H9 (cell line): ENCODE results near the gene MAGEB17. TPM values are rescaled to one million over a fixed set of nuclear protein-coding genes. Genes with fewer than 3 reads are reported as not detected.

ENCODE experiments used
- DNase-seq: peaks from one replicate; pipeline ENCODE4 v3.0.0-alpha.2; 2017
- H2AFZ ChIP-seq: one replicate; pipeline ENCODE4 v1.6.1; 2013; ENCODE audit warnings: mild to moderate bottlenecking, low read length, control low read depth, moderate library complexity
- H2AK5ac ChIP-seq: 2 replicates; pipeline ENCODE4 v1.6.1; 2013; ENCODE audit warnings: low read length, control low read depth, mixed read lengths; ENCODE audit not compliant: insufficient read length
- H2BK120ac ChIP-seq: one replicate; pipeline ENCODE4 v1.6.1; 2013; ENCODE audit warnings: low read depth, mild to moderate bottlenecking, low read length, control low read depth, inconsistent platforms; ENCODE audit not compliant: poor library complexity, severe bottlenecking
- H2BK12ac ChIP-seq: 2 replicates; pipeline ENCODE4 v1.6.1; 2013; ENCODE audit warnings: low read length, control low read depth, mixed read lengths, low read depth; ENCODE audit not compliant: insufficient read length
- H2BK15ac ChIP-seq: 2 replicates; pipeline ENCODE4 v1.6.1; 2013; ENCODE audit warnings: low read depth, low read length, control low read depth
- H2BK20ac ChIP-seq: one replicate; pipeline ENCODE4 v1.6.1; 2013; ENCODE audit warnings: low read depth, mild to moderate bottlenecking, low read length, control low read depth, inconsistent platforms; ENCODE audit not compliant: poor library complexity, severe bottlenecking
- H2BK5ac ChIP-seq: 2 replicates; pipeline ENCODE4 v1.6.1; 2013; ENCODE audit warnings: low read length, control low read depth, mixed read lengths; ENCODE audit not compliant: insufficient read length
- H3K14ac ChIP-seq: 2 replicates; pipeline ENCODE4 v1.6.1; 2013; ENCODE audit warnings: low read length, control low read depth; ENCODE audit not compliant: insufficient read depth
- H3K18ac ChIP-seq: 2 replicates; pipeline ENCODE4 v1.6.1; 2013; ENCODE audit warnings: low read depth, mild to moderate bottlenecking, mixed read lengths, low read length, control low read depth; ENCODE audit not compliant: insufficient read length
- H3K23ac ChIP-seq: 2 replicates; pipeline ENCODE4 v1.6.1; 2013; ENCODE audit warnings: low read length, control low read depth, mixed read lengths, low read depth; ENCODE audit not compliant: insufficient read length
- H3K23me2 ChIP-seq: 2 replicates; pipeline ENCODE4 v1.6.1; 2013; ENCODE audit warnings: low read depth, mild to moderate bottlenecking, mixed read lengths, low read length, control low read depth; ENCODE audit not compliant: insufficient read length, poor library complexity, severe bottlenecking
- H3K27ac ChIP-seq: 2 replicates; pipeline ENCODE4 v1.5.1; 2013; ENCODE audit warnings: low read length, control low read depth, mixed read lengths, low read depth; ENCODE audit not compliant: insufficient read length
- H3K27me3 ChIP-seq: 2 replicates; pipeline ENCODE4 v1.6.1; 2013; ENCODE audit warnings: low read length, control low read depth, inconsistent platforms; ENCODE audit not compliant: insufficient read depth
- H3K4ac ChIP-seq: 2 replicates; pipeline ENCODE4 v1.6.1; 2013; ENCODE audit warnings: low read depth, mild to moderate bottlenecking, control low read depth, inconsistent platforms, low read length, moderate library complexity
- H3K4me1 ChIP-seq: 2 replicates; pipeline ENCODE4 v1.6.1; 2013; ENCODE audit warnings: low read length, control low read depth, inconsistent platforms; ENCODE audit not compliant: insufficient read depth
- H3K4me2 ChIP-seq: 2 replicates; pipeline ENCODE4 v1.6.1; 2013; ENCODE audit warnings: low read length, control low read depth, mixed read lengths; ENCODE audit not compliant: insufficient read length, insufficient read depth
- H3K56ac ChIP-seq: 2 replicates; pipeline ENCODE4 v1.6.1; 2013; ENCODE audit warnings: low read depth, mild to moderate bottlenecking, mixed read lengths, low read length, control low read depth; ENCODE audit not compliant: insufficient read length
- H3K79me1 ChIP-seq: 2 replicates; pipeline ENCODE4 v1.6.1; 2013; ENCODE audit warnings: low read depth, mild to moderate bottlenecking, moderate library complexity, low read length, control low read depth, inconsistent platforms; ENCODE audit not compliant: insufficient read depth, poor library complexity, severe bottlenecking
- H3K79me2 ChIP-seq: 2 replicates; pipeline ENCODE4 v1.6.1; 2013; ENCODE audit warnings: low read length, control low read depth, inconsistent platforms; ENCODE audit not compliant: insufficient read depth
- H3K9ac ChIP-seq: 2 replicates; pipeline ENCODE4 v1.6.1; 2013; ENCODE audit warnings: low read length, control low read depth, mixed read lengths; ENCODE audit not compliant: insufficient read length; ENCODE audit errors: extremely low read depth
- H3K9me3 ChIP-seq: one replicate; pipeline ENCODE4 v1.6.1; 2013; ENCODE audit warnings: low read depth, low read length, inconsistent platforms; ENCODE audit not compliant: control insufficient read depth
- H3T11ph ChIP-seq: one replicate; pipeline ENCODE4 v1.6.1; 2013; ENCODE audit warnings: mild to moderate bottlenecking, low read length, control low read depth, inconsistent platforms
- H4K20me1 ChIP-seq: one replicate; pipeline ENCODE4 v1.6.1; 2013; ENCODE audit not compliant: control insufficient read depth, insufficient read length, insufficient read depth
- H4K5ac ChIP-seq: 2 replicates; pipeline ENCODE4 v1.6.1; 2013; ENCODE audit warnings: low read depth, mild to moderate bottlenecking, mixed read lengths, low read length, control low read depth; ENCODE audit not compliant: insufficient read length
- H4K8ac ChIP-seq: replicated peaks from 2 replicates; pipeline ENCODE4 v1.6.1; 2013; ENCODE audit warnings: low read length, control low read depth, mixed read lengths, low read depth; ENCODE audit not compliant: insufficient read length
- H4K91ac ChIP-seq: 2 replicates; pipeline ENCODE4 v1.6.1; 2013; ENCODE audit warnings: low read depth, mild to moderate bottlenecking, moderate library complexity, mixed read lengths, low read length, control low read depth; ENCODE audit not compliant: insufficient read length
- H3K27ac Mint-ChIP-seq, 3 experiments: 2 replicates in 2 of 3; 3 replicates in 1 of 3; pipeline ENCODE4 v1.8.0; 2020 to 2021; ENCODE audit warnings: mixed read lengths in 3 of 3, mild to moderate bottlenecking in 1 of 3, moderate library complexity in 1 of 3
- H3K27me3 Mint-ChIP-seq: 2 replicates; pipeline ENCODE4 v1.8.0; 2021; ENCODE audit warnings: low read depth, mild to moderate bottlenecking, moderate library complexity, mixed read lengths
- H3K36me3 Mint-ChIP-seq, 3 experiments: 2 replicates in 2 of 3; 3 replicates in 1 of 3; pipeline ENCODE4 v1.8.0; 2020 to 2021; ENCODE audit warnings: low read depth in 3 of 3, mixed read lengths in 3 of 3; ENCODE audit not compliant: insufficient read depth in 1 of 3
- H3K4me1 Mint-ChIP-seq, 2 experiments: 2 replicates each; pipeline ENCODE4 v1.8.0; 2020; ENCODE audit warnings: mixed read lengths in 2 of 2
- H3K4me3 Mint-ChIP-seq, 2 experiments: 2 replicates in 1 of 2; 3 replicates in 1 of 2; pipeline ENCODE4 v1.8.0; 2020 to 2021; ENCODE audit warnings: mild to moderate bottlenecking in 2 of 2, mixed read lengths in 2 of 2, moderate library complexity in 1 of 2
- H3K9me3 Mint-ChIP-seq, 2 experiments: 2 replicates in 1 of 2; 3 replicates in 1 of 2; pipeline ENCODE4 v1.8.0; 2020; ENCODE audit warnings: mild to moderate bottlenecking in 2 of 2, mixed read lengths in 2 of 2, moderate library complexity in 1 of 2
- WGBS: extraction: QIAGEN DNeasy Blood & Tissue Kit; methylation state at CpG from one replicate; pipeline ENCODE4 v1.1.7; 2013; ENCODE audit warnings: missing lambda C conversion rate, low lambda C conversion rate, mixed read lengths; ENCODE audit not compliant: insufficient read length; ENCODE audit errors: extremely low coverage; 5-methylcytosine and 5-hydroxymethylcytosine counted together
- total RNA-seq: library from RNA; stranded (reverse); gene quantifications from 2 replicates; pipeline ENCODE4 v1.2.1, GENCODE V29; 2021
- TF ChIP-seq, protein P1 (sequence below): fragments of 200-600 bp; sonication (generic); conservative IDR thresholded peaks from 3 replicates; pipeline ENCODE4 v1.8.0; 2021; ENCODE audit warnings: antibody characterized with exemption, mild to moderate bottlenecking

The MAGEB17 gene
- total RNA-seq, 1 experiment from 2014 or later = 0.74 TPM

DNA sequence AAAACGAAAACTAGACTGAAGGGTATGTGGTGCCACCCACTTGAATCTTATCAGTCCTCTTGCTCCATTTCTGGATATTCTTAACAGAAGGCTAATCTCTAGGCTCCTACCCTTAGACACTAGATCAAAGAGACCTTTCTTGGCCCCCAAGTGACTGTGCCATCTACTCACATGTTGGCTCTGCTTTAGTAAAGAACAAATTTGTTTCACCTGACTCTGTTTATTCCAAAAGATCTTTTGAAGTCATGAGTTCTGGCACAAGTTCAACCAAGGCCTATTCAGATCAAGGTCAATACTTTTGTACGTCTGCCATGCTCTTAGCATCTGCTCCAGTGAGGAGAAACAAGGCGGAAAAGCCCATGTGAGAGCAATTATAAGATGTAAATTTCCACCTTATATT, 37.3 kb downstream of the MAGEB17 start:
- no CpG with 5 or more reads among the region's 3 CpGs for WGBS
- Mint-ChIP-seq H3K36me3 (peaks cover 9 to 19% (median 13%) of the 10 kb centered on the region in 3 experiments), H3K27ac (no peak overlapping the region), H3K9me3 (peaks cover 5% of the 10 kb centered on the region in 2 experiments; a peak in 4 of 5 replicates), H3K27me3 (no peaks in the 10 kb centered on the region), H3K4me1 (peaks cover 19 to 28% of the 10 kb centered on the region in 2 experiments), H3K4me3 (no peak overlapping the region)
- Histone ChIP-seq H3K14ac (no peak overlapping the region), H3K27me3 (no peaks in the 10 kb centered on the region), H3K23ac (no peak overlapping the region), H2AK5ac (no peak overlapping the region), H3K79me1 (no peaks in the 10 kb centered on the region), H2AFZ (no peak overlapping the region), H2BK15ac (no peak overlapping the region), H4K8ac (no peak overlapping the region), H3K56ac (no peak overlapping the region), H3K9me3 (no peaks in the 10 kb centered on the region), H3K4me2 (no peak overlapping the region), H3K27ac (no peak overlapping the region), H3K23me2 (no peaks in the 10 kb centered on the region), H2BK12ac (no peak overlapping the region), H3K9ac (no peak overlapping the region), H3K18ac (no peak overlapping the region), H4K91ac (no peak overlapping the region), H2BK5ac (no peak overlapping the region), H2BK20ac (no peak overlapping the region), H3T11ph (no peak overlapping the region), H3K4ac (no peak overlapping the region), H2BK120ac (no peak overlapping the region), H3K4me1 (peaks cover 5% of the 10 kb centered on the region), H3K79me2 (no peaks in the 10 kb centered on the region), H4K20me1 (no peaks in the 10 kb centered on the region), H4K5ac (no peak overlapping the region)
- DNase-seq = no peak
- TF ChIP-seq, protein P1, sequence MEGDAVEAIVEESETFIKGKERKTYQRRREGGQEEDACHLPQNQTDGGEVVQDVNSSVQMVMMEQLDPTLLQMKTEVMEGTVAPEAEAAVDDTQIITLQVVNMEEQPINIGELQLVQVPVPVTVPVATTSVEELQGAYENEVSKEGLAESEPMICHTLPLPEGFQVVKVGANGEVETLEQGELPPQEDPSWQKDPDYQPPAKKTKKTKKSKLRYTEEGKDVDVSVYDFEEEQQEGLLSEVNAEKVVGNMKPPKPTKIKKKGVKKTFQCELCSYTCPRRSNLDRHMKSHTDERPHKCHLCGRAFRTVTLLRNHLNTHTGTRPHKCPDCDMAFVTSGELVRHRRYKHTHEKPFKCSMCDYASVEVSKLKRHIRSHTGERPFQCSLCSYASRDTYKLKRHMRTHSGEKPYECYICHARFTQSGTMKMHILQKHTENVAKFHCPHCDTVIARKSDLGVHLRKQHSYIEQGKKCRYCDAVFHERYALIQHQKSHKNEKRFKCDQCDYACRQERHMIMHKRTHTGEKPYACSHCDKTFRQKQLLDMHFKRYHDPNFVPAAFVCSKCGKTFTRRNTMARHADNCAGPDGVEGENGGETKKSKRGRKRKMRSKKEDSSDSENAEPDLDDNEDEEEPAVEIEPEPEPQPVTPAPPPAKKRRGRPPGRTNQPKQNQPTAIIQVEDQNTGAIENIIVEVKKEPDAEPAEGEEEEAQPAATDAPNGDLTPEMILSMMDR = no peak
